Adrenal gland (tissue), 12 donors: ENCODE measurements around the gene C11orf42. TPM values are rescaled to one million over a fixed set of nuclear protein-coding genes. Genes with fewer than 3 reads are reported as not detected.

Experiments
- DNase-seq, 7 donors: peaks; one replicate each; pipeline ENCODE4 v3.0.0-alpha.2; 2019 to 2020
- H3K27ac ChIP-seq, 5 donors: fragments of 200-600 bp; sonication (generic) in 4 of 5; 1 replicate in 3 of 5; 2 replicates in 2 of 5; pipeline versions ENCODE4 v1.5.1 to v1.8.0; 2016 to 2020; ENCODE audit warnings: mild to moderate bottlenecking in 1 of 5
- H3K27me3 ChIP-seq: fragments of 200-600 bp; 2 replicates; pipeline ENCODE4 v1.8.0; 2021
- H3K36me3 ChIP-seq, 2 donors: fragments of 200-600 bp; replicated peaks in 1 of 2; 1 replicate in 1 of 2; 2 replicates in 1 of 2; pipeline versions ENCODE4 v1.5.1 to v1.8.0; 2018 to 2022
- H3K4me1 ChIP-seq, 2 donors: fragments of 200-600 bp; replicated peaks in 1 of 2; 1 replicate in 1 of 2; 2 replicates in 1 of 2; pipeline versions ENCODE4 v1.5.1 to v1.8.0; 2018 to 2021
- H3K4me3 ChIP-seq, 4 donors: fragments of 200-600 bp; sonication (generic) in 3 of 4; one replicate each; pipeline ENCODE4 v1.5.1; 2016 to 2018
- H3K9me3 ChIP-seq, 3 donors: fragments of 200-600 bp; sonication (generic) in 1 of 3; replicated peaks in 1 of 3; 1 replicate in 2 of 3; 2 replicates in 1 of 3; pipeline versions ENCODE4 v1.5.1 to v1.8.0; 2016 to 2021
- CTCF ChIP-seq, 6 experiments: fragments of 450-650 bp in 4 of 6; fragments of 200-600 bp in 2 of 6; sonication (generic) in 1 of 6; IDR thresholded peaks; 1 replicate in 5 of 6; 2 replicates in 1 of 6; pipeline versions ENCODE4 v1.5.1 to v1.8.0; 2016 to 2021; ENCODE audit warnings: antibody characterized with exemption in 6 of 6, mild to moderate bottlenecking in 2 of 6, moderate library complexity in 1 of 6
- POLR2A ChIP-seq, 2 donors: fragments of 450-650 bp; IDR thresholded peaks; one replicate each; pipeline ENCODE4 v1.6.1; 2017; ENCODE audit warnings: antibody characterized with exemption in 2 of 2, mild to moderate bottlenecking in 2 of 2, moderate library complexity in 1 of 2
- WGBS, 4 donors: extraction: QIAGEN DNeasy Blood & Tissue Kit in 2 of 4; methylation state at CpG; one replicate each; pipeline versions ENCODE4 v1.1.5 to v1.1.7; 2013 to 2017; 5-methylcytosine and 5-hydroxymethylcytosine counted together
- intact Hi-C, 2 donors: fragments of 100-400 bp; cut with DNase I; formaldehyde crosslinking; loops; one replicate each; pipeline versions ENCODE4 v1.14.1 to v1.15.0; 2022 to 2023
- polyA plus RNA-seq, 3 donors: library from polyadenylated mRNA; stranded (reverse); fragments of 200-250 nt in 2 of 3; fragments of 350-450 nt in 1 of 3; fragmentation: Illumina TruSeq in 1 of 3; extraction: RNeasy Lipid Tissue Mini Kit (QIAGEN cat#74804) in 1 of 3; gene quantifications; one replicate each; pipeline ENCODE4 v1.2.3, GENCODE V29; 2013 to 2014
- total RNA-seq, 9 donors: library from RNA; depleted of rRNA in 4 of 9; stranded (reverse); fragments of >200 nt in 4 of 9; fragments of 120-200 nt in 1 of 9; fragmentation: NEBNext Ultra II Directional in 1 of 9; extraction: Animal tissue kit (Norgen Biotek cat#: 25700) in 1 of 9; gene quantifications; one replicate each; pipeline versions ENCODE4 v1.1.0 to v1.2.4, GENCODE V29; 2013 to 2023
- donor health status: healthy with polysubstance abuse.
- donor health status: Bipolar disorder and iron deficiency.
- donor health status: DM: yes; HTN: yes; CAD: no.
- donor health status: DM: no; HTN: no; CAD: no.
- donor health status: DM: no; HTN: no; CAD: no.
- donor health status: DM: yes; HTN: yes; CAD: no.

C11orf42 gene
- total and polyA plus RNA-seq, 12 donors = not detected

GRCh38 chr11:6203327-6203726, 2.0 kb upstream of the C11orf42 start:
- no peaks in the 10 kb centered on the region for H3K9me3 ChIP-seq
- H3K27me3 ChIP-seq = no peaks in the 10 kb centered on the region
- H3K4me3 ChIP-seq = no peak overlapping the region
- intact Hi-C loops = no loop called here
- WGBS, 4 donors = 60 to 79% (median 73%) methylated on average over 3 of the region's 3 CpGs
- H3K27ac ChIP-seq = no peak overlapping the region
- no peaks in the 10 kb centered on the region for H3K4me1 ChIP-seq
- TF ChIP-seq POLR2A (IDR thresholded peaks at IDR 0.05) (no peak), CTCF (IDR thresholded peaks at IDR 0.05) (no peak)
- H3K36me3 ChIP-seq = no peaks in the 10 kb centered on the region
- DNase-seq = no peak

DNA sequence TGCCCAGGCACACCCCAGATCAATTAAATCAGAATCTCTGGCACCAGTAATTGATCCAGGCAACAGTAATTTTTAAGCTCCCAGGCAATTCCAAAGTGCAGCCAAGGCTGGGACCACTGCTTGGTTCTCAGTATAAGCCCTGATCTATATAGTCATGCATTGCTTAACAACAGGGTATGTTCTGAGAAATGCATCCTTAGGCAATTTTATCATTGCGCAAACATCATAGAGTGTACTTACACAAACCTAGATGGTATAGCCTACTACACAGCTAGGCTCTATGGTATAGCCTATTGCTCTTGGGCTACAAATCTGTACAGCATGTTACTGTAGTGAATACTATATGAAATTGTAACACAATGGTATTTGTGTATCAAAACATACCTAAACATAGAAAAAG, 651 bp upstream of the C11orf42 start:
- DNase-seq = no peak
- Histone ChIP-seq H3K9me3 (no peaks in the 10 kb centered on the region), H3K27me3 (no peaks in the 10 kb centered on the region), H3K4me1 (no peaks in the 10 kb centered on the region), H3K4me3 (no peak overlapping the region), H3K27ac (no peak overlapping the region), H3K36me3 (peaks cover 0 to under 1% of the 10 kb centered on the region in 2 donors)
- 88 to 100% (median 94%) methylated on average over 1 of the region's 1 CpG for WGBS, 4 donors
- intact Hi-C loops = no loop called here
- TF ChIP-seq POLR2A (IDR thresholded peaks at IDR 0.05) (no peak), CTCF (IDR thresholded peaks at IDR 0.05) (no peak)

DNA sequence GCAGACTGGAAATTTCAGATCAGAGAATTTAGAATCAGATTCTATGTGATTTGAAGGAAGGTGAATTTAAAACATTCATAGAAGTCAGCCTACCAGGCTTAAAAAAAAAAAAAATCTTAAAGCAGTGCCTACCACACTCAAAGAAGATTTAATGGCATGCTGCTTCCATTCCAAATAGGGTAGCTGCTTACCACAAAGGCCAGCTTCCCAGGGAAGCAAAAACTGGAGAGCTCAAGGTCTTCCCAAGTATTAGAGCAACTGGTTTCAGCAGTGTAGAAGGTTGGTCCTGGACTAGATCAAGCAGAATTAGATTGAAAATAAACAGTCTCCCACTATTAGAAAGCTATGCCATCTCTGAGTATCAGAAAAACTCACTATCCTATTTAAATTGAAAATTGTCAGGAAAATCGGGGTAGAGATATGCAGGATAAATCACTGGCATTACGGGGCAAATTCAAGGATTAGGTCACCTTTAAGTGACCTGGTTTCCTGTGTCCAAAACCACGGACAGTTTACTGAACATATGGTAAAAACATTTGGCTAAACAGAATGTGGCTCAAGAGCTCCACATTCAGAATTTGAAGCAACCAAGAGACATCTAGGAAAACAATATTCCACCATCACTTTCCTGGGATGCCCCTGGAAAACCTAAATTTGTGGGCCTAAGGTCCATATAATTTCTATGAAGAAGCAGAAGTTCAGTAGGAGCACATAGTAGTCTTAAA, 1.3 kb downstream of the C11orf42 start:
- Histone ChIP-seq H3K27ac (no peak overlapping the region), H3K36me3 (peaks cover 0 to 20% of the 10 kb centered on the region in 2 donors), H3K9me3 (no peaks in the 10 kb centered on the region), H3K4me3 (no peak overlapping the region), H3K27me3 (no peaks in the 10 kb centered on the region), H3K4me1 (no peaks in the 10 kb centered on the region)
- no peak for DNase-seq
- no peak for TF ChIP-seq CTCF (IDR thresholded peaks at IDR 0.05)
- no peak for TF ChIP-seq POLR2A (IDR thresholded peaks at IDR 0.05)
- intact Hi-C loops = no loop called here
- 66 to 86% (median 72%) methylated on average over 3 of the region's 3 CpGs for WGBS, 4 donors

DNA sequence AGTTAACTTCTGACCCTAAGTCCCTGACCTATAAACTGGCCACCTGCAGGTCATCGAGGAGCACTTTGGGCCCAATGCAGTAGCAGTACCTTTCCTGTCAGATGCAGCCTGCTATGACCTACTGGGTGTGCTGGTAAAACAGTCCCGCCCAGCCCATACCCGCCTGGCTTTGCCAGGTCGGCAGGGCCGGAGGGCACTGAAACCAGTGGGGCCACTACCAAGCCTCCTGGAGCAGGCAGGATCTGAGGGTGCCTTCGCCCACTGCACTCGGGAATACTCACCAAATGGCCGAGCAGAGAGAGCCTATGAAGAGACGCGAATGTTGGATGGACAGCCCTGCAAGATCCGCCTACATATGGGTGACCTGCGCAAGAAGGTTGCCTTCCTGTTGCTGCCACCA, 4.4 kb downstream of the C11orf42 start:
- no peak for TF ChIP-seq CTCF (IDR thresholded peaks at IDR 0.05)
- no peaks in the 10 kb centered on the region for H3K27me3 ChIP-seq

More for the DNA sequence above, 4.4 kb downstream of the C11orf42 start:
- no peak for DNase-seq
- Histone ChIP-seq H3K27ac (no peak overlapping the region), H3K36me3 (peaks cover 0 to 39% of the 10 kb centered on the region in 2 donors), H3K4me1 (no peaks in the 10 kb centered on the region), H3K4me3 (no peak overlapping the region), H3K9me3 (no peaks in the 10 kb centered on the region)
- intact Hi-C loops = no loop called here
- WGBS, 4 donors = 89 to 98% (median 97%) methylated on average over 7 to 12 of the region's 12 CpGs
